ENCODE data around the gene MMP28.

Gene MMP28

GRCh38 chr17:35730400-35731005 lies 64.9 kb downstream of the MMP28 start:
- no peaks in the 10 kb centered on the region for H3K36me3 ChIP-seq (replicated peaks; ENCODE audit: insufficient read depth, low read length)
- H3K9me3 ChIP-seq (replicated peaks; ENCODE audit: insufficient read depth, low read length): no peaks in the 10 kb centered on the region
- DNase-seq: no peak
- no peak overlapping the region for H3K4me2 ChIP-seq (ENCODE audit: low read depth, low read length)
- H3K27ac ChIP-seq (ENCODE audit: low read length): no peak overlapping the region
- H3F3A ChIP-seq (ENCODE audit: insufficient read depth, low read length): no peaks in the 10 kb centered on the region
- H3K79me2 ChIP-seq (ENCODE audit: low read length): no peaks in the 10 kb centered on the region
- H3K9me2 ChIP-seq (replicated peaks; ENCODE audit: insufficient read depth, low read length): no peaks in the 10 kb centered on the region
- TF ChIP-seq EZH2phosphoT487 (IDR thresholded peaks at IDR 0.05; ENCODE audit: low read length): no peak
- TF ChIP-seq EZH2 (optimal IDR thresholded peaks at IDR 0.05; ENCODE audit: low read depth, low read length): no peak
- TF ChIP-seq CTCF (IDR thresholded peaks at IDR 0.05; ENCODE audit: low read length): no peak
- H4K20me1 ChIP-seq (ENCODE audit: insufficient read depth, low read length): no peaks in the 10 kb centered on the region
- no peak overlapping the region for H3K4me3 ChIP-seq (ENCODE audit: low read length)
- no peak overlapping the region for H2AFZ ChIP-seq (ENCODE audit: low read length)
- H3K27me3 ChIP-seq (replicated peaks; ENCODE audit: insufficient read depth, low read length): no peaks in the 10 kb centered on the region
- H3K9ac ChIP-seq (ENCODE audit: low read length): no peak overlapping the region
- peaks cover 18% of the 10 kb centered on the region for H3K4me1 ChIP-seq (ENCODE audit: low read length)

GRCh38 chr17:35729405-35729833 lies 66.0 kb downstream of the MMP28 start:
- Histone ChIP-seq H3K36me3 (replicated peaks; ENCODE audit: insufficient read depth, low read length) (no peaks in the 10 kb centered on the region), H3K9ac (ENCODE audit: low read length) (no peak overlapping the region), H3K4me3 (ENCODE audit: low read length) (no peak overlapping the region), H3K9me3 (replicated peaks; ENCODE audit: insufficient read depth, low read length) (no peaks in the 10 kb centered on the region), H3K4me1 (ENCODE audit: low read length) (peaks cover 18% of the 10 kb centered on the region), H3F3A (ENCODE audit: insufficient read depth, low read length) (no peaks in the 10 kb centered on the region), H4K20me1 (ENCODE audit: insufficient read depth, low read length) (no peaks in the 10 kb centered on the region), H3K27me3 (replicated peaks; ENCODE audit: insufficient read depth, low read length) (no peaks in the 10 kb centered on the region), H2AFZ (ENCODE audit: low read length) (no peak overlapping the region), H3K4me2 (ENCODE audit: low read depth, low read length) (no peak overlapping the region), H3K27ac (ENCODE audit: low read length) (no peak overlapping the region), H3K9me2 (replicated peaks; ENCODE audit: insufficient read depth, low read length) (no peaks in the 10 kb centered on the region), H3K79me2 (ENCODE audit: low read length) (no peaks in the 10 kb centered on the region)
- TF ChIP-seq CTCF (IDR thresholded peaks at IDR 0.05; ENCODE audit: low read length): no peak
- TF ChIP-seq EZH2 (optimal IDR thresholded peaks at IDR 0.05; ENCODE audit: low read depth, low read length): no peak
- no peak for TF ChIP-seq EZH2phosphoT487 (IDR thresholded peaks at IDR 0.05; ENCODE audit: low read length)
- no peak for DNase-seq

GRCh38 chr17:35728551-35728950 lies 66.9 kb downstream of the MMP28 start:
- H3K4me1 ChIP-seq (ENCODE audit: low read length): peaks cover 18% of the 10 kb centered on the region
- no peak overlapping the region for H3K9ac ChIP-seq (ENCODE audit: low read length)
- no peaks in the 10 kb centered on the region for H3K9me3 ChIP-seq (replicated peaks; ENCODE audit: insufficient read depth, low read length)
- no peaks in the 10 kb centered on the region for H3K9me2 ChIP-seq (replicated peaks; ENCODE audit: insufficient read depth, low read length)
- no peak overlapping the region for H3K4me3 ChIP-seq (ENCODE audit: low read length)
- H2AFZ ChIP-seq (ENCODE audit: low read length): no peak overlapping the region
- no peaks in the 10 kb centered on the region for H4K20me1 ChIP-seq (ENCODE audit: insufficient read depth, low read length)
- no peaks in the 10 kb centered on the region for H3K27me3 ChIP-seq (replicated peaks; ENCODE audit: insufficient read depth, low read length)
- no peaks in the 10 kb centered on the region for H3K79me2 ChIP-seq (ENCODE audit: low read length)
- H3F3A ChIP-seq (ENCODE audit: insufficient read depth, low read length): no peaks in the 10 kb centered on the region
- no peak overlapping the region for H3K27ac ChIP-seq (ENCODE audit: low read length)
- no peaks in the 10 kb centered on the region for H3K36me3 ChIP-seq (replicated peaks; ENCODE audit: insufficient read depth, low read length)
- no peak overlapping the region for H3K4me2 ChIP-seq (ENCODE audit: low read depth, low read length)
- no peak for DNase-seq
- TF ChIP-seq CTCF (IDR thresholded peaks at IDR 0.05; ENCODE audit: low read length) (no peak), EZH2phosphoT487 (IDR thresholded peaks at IDR 0.05; ENCODE audit: low read length) (no peak), EZH2 (optimal IDR thresholded peaks at IDR 0.05; ENCODE audit: low read depth, low read length) (no peak)
